Stomach (tissue), 4 donors: ENCODE measurements around the gene STARD3.

Experiments
- EP300 ChIP-seq: sonication (generic); formaldehyde crosslinking; IDR thresholded peaks from one replicate; pipeline ENCODE4 v1.6.1; 2017; ENCODE audit warnings: antibody characterized with exemption
- POLR2AphosphoS5 ChIP-seq, 3 donors: sonication (generic); formaldehyde crosslinking; IDR thresholded peaks; one replicate each; pipeline ENCODE4 v1.6.1; 2016; ENCODE audit warnings: antibody characterized with exemption in 3 of 3
- TF ChIP-seq, protein P1 (sequence below), 7 experiments: fragments of 450-650 bp in 4 of 7; fragments of 200-600 bp in 3 of 7; sonication (generic) in 3 of 7; IDR thresholded peaks; one replicate each; pipeline ENCODE4 v1.5.1; 2016 to 2019; ENCODE audit warnings: antibody characterized with exemption in 7 of 7, control low read depth in 2 of 7, mild to moderate bottlenecking in 1 of 7

DNA sequence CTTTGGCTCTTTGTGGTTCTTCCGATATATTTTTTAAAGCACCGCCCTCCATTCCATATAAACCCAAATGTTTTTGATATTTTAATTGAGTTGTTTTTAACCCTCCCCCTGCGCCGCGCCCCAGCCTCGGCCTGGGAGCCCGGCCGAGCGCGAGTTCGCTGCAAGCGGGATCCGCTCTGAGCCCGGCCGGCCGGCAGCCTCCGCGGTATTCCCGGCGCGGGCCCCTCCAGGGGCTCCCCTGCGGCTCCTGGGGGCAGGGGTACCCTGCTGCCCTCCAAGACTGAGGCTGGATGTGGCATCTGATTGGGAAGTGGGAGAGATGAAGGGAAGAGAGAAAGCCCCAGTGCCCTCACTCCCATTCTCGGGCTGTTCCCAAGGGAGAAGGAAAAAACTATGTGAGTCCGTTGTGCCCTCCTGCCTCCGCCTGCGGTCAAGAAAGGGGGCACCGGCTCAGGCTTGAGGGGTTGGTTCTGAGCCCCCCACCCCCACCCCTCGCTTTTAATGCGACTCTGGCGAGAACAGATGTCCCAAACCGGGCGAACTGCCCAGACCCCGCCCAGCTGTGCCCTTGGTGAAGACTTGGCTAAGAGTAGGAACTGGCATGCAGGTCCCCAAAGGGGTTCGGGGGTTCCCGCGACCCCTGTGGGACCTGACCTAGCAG is 37.8 kb upstream of the STARD3 start:
- TF ChIP-seq POLR2AphosphoS5 (IDR thresholded peaks at IDR 0.05) (no peak), EP300 (no peak)
- TF ChIP-seq, protein P1, sequence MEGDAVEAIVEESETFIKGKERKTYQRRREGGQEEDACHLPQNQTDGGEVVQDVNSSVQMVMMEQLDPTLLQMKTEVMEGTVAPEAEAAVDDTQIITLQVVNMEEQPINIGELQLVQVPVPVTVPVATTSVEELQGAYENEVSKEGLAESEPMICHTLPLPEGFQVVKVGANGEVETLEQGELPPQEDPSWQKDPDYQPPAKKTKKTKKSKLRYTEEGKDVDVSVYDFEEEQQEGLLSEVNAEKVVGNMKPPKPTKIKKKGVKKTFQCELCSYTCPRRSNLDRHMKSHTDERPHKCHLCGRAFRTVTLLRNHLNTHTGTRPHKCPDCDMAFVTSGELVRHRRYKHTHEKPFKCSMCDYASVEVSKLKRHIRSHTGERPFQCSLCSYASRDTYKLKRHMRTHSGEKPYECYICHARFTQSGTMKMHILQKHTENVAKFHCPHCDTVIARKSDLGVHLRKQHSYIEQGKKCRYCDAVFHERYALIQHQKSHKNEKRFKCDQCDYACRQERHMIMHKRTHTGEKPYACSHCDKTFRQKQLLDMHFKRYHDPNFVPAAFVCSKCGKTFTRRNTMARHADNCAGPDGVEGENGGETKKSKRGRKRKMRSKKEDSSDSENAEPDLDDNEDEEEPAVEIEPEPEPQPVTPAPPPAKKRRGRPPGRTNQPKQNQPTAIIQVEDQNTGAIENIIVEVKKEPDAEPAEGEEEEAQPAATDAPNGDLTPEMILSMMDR (IDR thresholded peaks at IDR 0.05) = no peak
